PC-9 (cell line): Measurements from ENCODE around the gene DDX41.

ENCODE experiments used
- CTCF ChIP-seq: fragments of 200-600 bp; sonication (generic); conservative IDR thresholded peaks from 2 replicates; pipeline ENCODE4 v1.6.1; 2017; ENCODE audit warnings: mixed run types, antibody characterized with exemption, mild to moderate bottlenecking, moderate library complexity
- EZH2 ChIP-seq: fragments of 200-600 bp; sonication (generic); IDR thresholded peaks from 2 replicates; pipeline ENCODE4 v1.8.0; 2017; ENCODE audit warnings: antibody characterized with exemption, low read depth

- TF ChIP-seq CTCF, result no peak
- no peak for TF ChIP-seq EZH2
These were observed 4.3 kb upstream of the DDX41 start for GRCh38 chr5:177520916-177521513.
